ENCODE data around the gene PPFIA3.

Gene PPFIA3

DNA sequence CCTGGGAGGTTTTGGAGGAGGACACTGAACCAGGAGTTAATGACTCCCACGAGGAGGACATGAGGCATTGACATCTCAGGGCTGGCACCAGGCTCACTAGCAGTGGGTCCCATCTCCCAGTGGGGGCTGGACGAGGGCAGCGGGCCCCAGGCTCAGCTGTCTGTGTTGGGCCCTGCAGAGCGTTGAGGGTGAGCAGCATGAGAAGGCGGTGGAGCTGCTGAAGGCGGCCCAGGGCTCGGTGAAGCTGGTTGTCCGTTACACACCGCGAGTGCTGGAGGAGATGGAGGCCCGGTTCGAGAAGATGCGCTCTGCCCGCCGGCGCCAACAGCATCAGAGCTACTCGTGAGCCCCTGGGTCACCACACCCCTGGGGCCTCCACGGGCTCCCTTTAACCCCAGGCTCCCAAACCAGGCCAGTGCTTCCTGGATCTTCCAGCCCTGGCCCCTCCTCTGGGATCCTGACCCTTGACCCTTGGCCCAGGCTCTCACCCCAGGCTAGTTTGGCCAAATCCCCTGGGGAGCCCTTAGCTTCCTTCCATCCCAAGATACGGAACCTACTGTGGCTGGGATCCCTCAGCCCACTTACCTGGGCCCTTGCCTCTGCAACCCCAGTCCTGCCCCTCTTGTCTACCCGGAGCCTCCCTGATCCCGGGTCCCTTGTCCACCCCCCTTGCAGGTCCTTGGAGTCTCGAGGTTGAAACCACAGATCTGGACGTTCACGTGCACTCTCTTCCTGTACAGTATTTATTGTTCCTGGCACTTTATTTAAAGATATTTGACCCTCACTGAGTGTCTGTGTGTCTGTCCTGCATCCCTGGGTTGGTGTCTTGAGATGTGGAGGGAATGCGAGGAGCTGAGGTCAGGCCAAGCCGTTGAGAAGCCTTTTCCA lies 1.4 kb upstream of the PPFIA3 start:
- Histone ChIP-seq H3K14ac (ENCODE audit: low read length in 2 of 2) (no peak overlapping the region), H3K18ac (ENCODE audit: low read depth in 1 of 2, low read length in 2 of 2) (peak overlapping the region in 1 of 2 experiments; percentile 88), H4K8ac (ENCODE audit: low read length) (peak overlapping the region; percentile 14), H3K27ac (ENCODE audit: low read length, poor library complexity, severe bottlenecking) (peak overlapping the region; percentile 44), H2AFZ (ENCODE audit: low read depth, low read length) (peak overlapping the region; percentile 97), H2BK15ac (ENCODE audit: low read depth, poor library complexity, severe bottlenecking) (no peak overlapping the region), H2AK5ac (ENCODE audit: low read length, severe bottlenecking) (no peak overlapping the region), H3K4me3 (ENCODE audit: insufficient read depth in 1 of 2, low read depth in 1 of 2, low read length in 2 of 2) (peak overlapping the region; percentile 71 to 84), H3K9ac (ENCODE audit: low read length) (peak overlapping the region; percentile 90), H3K9me3 (ENCODE audit: control insufficient read depth, low read length) (no peaks in the 10 kb centered on the region), H3K79me1 (replicated peaks; ENCODE audit: low read length, poor library complexity, severe bottlenecking) (peaks cover 1% of the 10 kb centered on the region), H3K27me3 (ENCODE audit: control insufficient read depth in 1 of 2, insufficient read depth in 1 of 2, low read length in 2 of 2) (peaks cover 11 to 14% of the 10 kb centered on the region in 2 experiments), H4K91ac (ENCODE audit: low read length) (peak overlapping the region; percentile 37), H3K4me2 (ENCODE audit: low read length, poor library complexity, severe bottlenecking) (peak overlapping the region; percentile 85), H3K4ac (ENCODE audit: low read depth in 1 of 2, low read length in 2 of 2) (no peak overlapping the region), H2BK12ac (ENCODE audit: low read length in 2 of 2) (peak overlapping the region in 1 of 2 experiments; percentile 93), H3K4me1 (ENCODE audit: control insufficient read depth, insufficient read depth, low read depth, low read length) (peaks cover 32% of the 10 kb centered on the region), H3K23ac (ENCODE audit: low read length in 2 of 2) (no peak overlapping the region), H2BK5ac (ENCODE audit: low read depth, low read length, poor library complexity, severe bottlenecking) (no peak overlapping the region), H3K36me3 (ENCODE audit: control insufficient read depth in 1 of 2, insufficient read depth in 2 of 2, low read depth in 1 of 2, low read length in 2 of 2) (peaks cover 0 to 6% of the 10 kb centered on the region in 2 experiments), H2BK120ac (ENCODE audit: low read depth, low read length) (no peak overlapping the region)
- DNase-seq = no peak
- WGBS = 85% methylated on average over 24 of the region's 26 CpGs

DNA sequence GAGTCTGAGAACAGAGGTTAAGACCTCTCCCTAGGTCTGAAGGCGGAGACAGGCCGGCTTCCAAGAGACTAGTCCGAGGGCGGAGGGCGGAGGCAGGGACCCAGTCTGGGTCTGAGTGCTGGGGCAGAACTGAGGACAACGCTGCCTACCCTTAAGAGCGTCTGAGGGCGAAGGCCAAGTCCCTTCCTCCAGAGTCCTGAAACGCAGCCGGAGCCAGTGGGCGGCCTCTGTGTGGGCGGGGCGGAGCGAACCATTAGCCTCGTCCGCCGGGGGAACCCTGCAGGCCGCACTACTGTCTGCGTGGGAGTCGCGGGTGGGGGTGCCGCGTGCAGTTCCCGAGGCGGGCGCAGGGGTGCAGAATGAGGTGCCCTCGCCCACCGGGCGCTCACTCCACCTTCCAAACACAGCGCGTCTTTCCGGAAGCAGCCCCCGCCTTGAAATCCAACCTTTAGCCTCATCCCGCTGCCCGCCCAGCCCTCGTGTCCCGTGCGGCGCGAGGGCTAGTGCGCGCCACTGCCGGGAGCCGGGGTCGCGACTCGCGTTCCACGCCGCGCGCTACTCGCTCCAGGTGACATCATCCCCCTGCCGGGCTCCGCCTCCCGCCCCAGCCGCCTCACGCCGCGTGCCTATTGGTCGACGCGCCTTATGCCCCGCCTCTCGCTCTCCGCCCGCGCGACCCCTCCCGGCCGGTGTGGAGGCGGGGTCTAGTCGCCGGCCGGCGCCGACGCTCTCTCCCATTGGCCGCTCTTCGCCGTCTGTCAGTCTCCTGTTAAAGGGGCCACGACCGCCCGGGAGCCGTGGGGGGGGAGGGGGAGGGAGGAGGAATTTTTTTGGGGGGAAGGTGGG lies 556 bp upstream of the PPFIA3 start, which contains the start of gene C19orf73:
C19orf73 (minus strand) TSS at position 579 of the 846 bp plus-strand sequence; CDS start at position 458, 121 bp downstream.
- Histone ChIP-seq H2AFZ (ENCODE audit: low read depth, low read length) (peak within 1 kb of the TSS; percentile 97), H2BK5ac (ENCODE audit: low read depth, low read length, poor library complexity, severe bottlenecking) (peak within 1 kb of the TSS; percentile 46), H2BK12ac (ENCODE audit: low read length in 2 of 2) (peak within 1 kb of the TSS; percentile 52 to 93), H2AK5ac (ENCODE audit: low read length, severe bottlenecking) (no peak within 1 kb of the TSS), H3K4me2 (ENCODE audit: low read length, poor library complexity, severe bottlenecking) (peak within 1 kb of the TSS; percentile 97), H3K27me3 (ENCODE audit: control insufficient read depth in 1 of 2, insufficient read depth in 1 of 2, low read length in 2 of 2) (peaks cover 11 to 14% of the 10 kb centered on the region in 2 experiments), H3K27ac (ENCODE audit: low read length, poor library complexity, severe bottlenecking) (peak within 1 kb of the TSS; percentile 71), H4K91ac (ENCODE audit: low read length) (peak within 1 kb of the TSS; percentile 81), H3K4ac (ENCODE audit: low read depth in 1 of 2, low read length in 2 of 2) (peak within 1 kb of the TSS; percentile 83 to 94), H3K4me3 (ENCODE audit: insufficient read depth in 1 of 2, low read depth in 1 of 2, low read length in 2 of 2) (peak within 1 kb of the TSS; percentile 71 to 84), H3K9me3 (ENCODE audit: control insufficient read depth, low read length) (no peaks in the 10 kb centered on the region), H3K14ac (ENCODE audit: low read length in 2 of 2) (peak within 1 kb of the TSS in 1 of 2 experiments; percentile 68), H2BK120ac (ENCODE audit: low read depth, low read length) (peak within 1 kb of the TSS; percentile 52), H3K4me1 (ENCODE audit: control insufficient read depth, insufficient read depth, low read depth, low read length) (peaks cover 30% of the 10 kb centered on the region), H4K8ac (ENCODE audit: low read length) (peak within 1 kb of the TSS; percentile 85), H3K9ac (ENCODE audit: low read length) (peak within 1 kb of the TSS; percentile 90), H3K79me1 (replicated peaks; ENCODE audit: low read length, poor library complexity, severe bottlenecking) (peaks cover 1% of the 10 kb centered on the region), H2BK15ac (ENCODE audit: low read depth, poor library complexity, severe bottlenecking) (peak within 1 kb of the TSS; percentile 96), H3K23ac (ENCODE audit: low read length in 2 of 2) (no peak within 1 kb of the TSS), H3K18ac (ENCODE audit: low read depth in 1 of 2, low read length in 2 of 2) (peak within 1 kb of the TSS; percentile 88 to 98), H3K36me3 (ENCODE audit: control insufficient read depth in 1 of 2, insufficient read depth in 2 of 2, low read depth in 1 of 2, low read length in 2 of 2) (peaks cover 0 to 6% of the 10 kb centered on the region in 2 experiments)
- 1% methylated on average over 69 of the region's 85 CpGs for WGBS
- DNase-seq = peak; percentile 95

DNA sequence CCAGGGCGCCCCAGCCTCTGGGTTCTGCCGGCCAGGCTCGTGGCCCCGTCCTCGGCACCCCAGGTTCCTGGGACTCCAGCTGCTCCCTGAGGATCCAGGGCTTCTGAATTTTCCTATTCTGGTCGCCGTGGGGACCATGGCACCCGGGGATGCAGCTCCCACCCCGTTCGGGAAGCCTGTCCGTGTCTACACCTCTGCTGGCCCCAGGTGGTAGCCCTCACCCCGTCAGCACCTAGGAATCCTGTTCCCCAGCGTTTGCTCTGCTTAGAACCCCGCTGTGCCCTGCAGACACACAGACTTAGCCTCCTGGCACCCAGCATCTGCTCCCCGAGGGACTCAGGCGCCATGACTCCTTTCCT lies 960 bp downstream of the PPFIA3 start:
- 30% methylated on average over 16 of the region's 16 CpGs for WGBS
- no peak overlapping the region for H3K18ac ChIP-seq (ENCODE audit: low read depth in 1 of 2, low read length in 2 of 2)

More for the DNA sequence above, 960 bp downstream of the PPFIA3 start:
- H4K91ac ChIP-seq (ENCODE audit: low read length) = no peak overlapping the region
- H2BK120ac ChIP-seq (ENCODE audit: low read depth, low read length) = no peak overlapping the region
- H3K9ac ChIP-seq (ENCODE audit: low read length) = no peak overlapping the region
- no peak overlapping the region for H2BK12ac ChIP-seq (ENCODE audit: low read length in 2 of 2)
- H2AFZ ChIP-seq (ENCODE audit: low read depth, low read length) = no peak overlapping the region
- no peak overlapping the region for H2AK5ac ChIP-seq (ENCODE audit: low read length, severe bottlenecking)
- no peak for DNase-seq
- no peak overlapping the region for H4K8ac ChIP-seq (ENCODE audit: low read length)
- no peaks in the 10 kb centered on the region for H3K9me3 ChIP-seq (ENCODE audit: control insufficient read depth, low read length)
- H3K27me3 ChIP-seq (ENCODE audit: control insufficient read depth in 1 of 2, insufficient read depth in 1 of 2, low read length in 2 of 2) = peaks cover 12 to 19% of the 10 kb centered on the region in 2 experiments
- no peak overlapping the region for H3K4ac ChIP-seq (ENCODE audit: low read depth in 1 of 2, low read length in 2 of 2)
- H3K14ac ChIP-seq (ENCODE audit: low read length in 2 of 2) = no peak overlapping the region
- peaks cover 1% of the 10 kb centered on the region for H3K79me1 ChIP-seq (replicated peaks; ENCODE audit: low read length, poor library complexity, severe bottlenecking)
- no peak overlapping the region for H3K4me3 ChIP-seq (ENCODE audit: insufficient read depth in 1 of 2, low read depth in 1 of 2, low read length in 2 of 2)
- H3K4me2 ChIP-seq (ENCODE audit: low read length, poor library complexity, severe bottlenecking) = peak overlapping the region; percentile 97
- H2BK5ac ChIP-seq (ENCODE audit: low read depth, low read length, poor library complexity, severe bottlenecking) = no peak overlapping the region
- H3K36me3 ChIP-seq (ENCODE audit: control insufficient read depth in 1 of 2, insufficient read depth in 2 of 2, low read depth in 1 of 2, low read length in 2 of 2) = peaks cover 0 to 6% of the 10 kb centered on the region in 2 experiments
- H2BK15ac ChIP-seq (ENCODE audit: low read depth, poor library complexity, severe bottlenecking) = no peak overlapping the region
- peak overlapping the region in 1 of 2 experiments; percentile 50 for H3K23ac ChIP-seq (ENCODE audit: low read length in 2 of 2)
- H3K27ac ChIP-seq (ENCODE audit: low read length, poor library complexity, severe bottlenecking) = no peak overlapping the region
- H3K4me1 ChIP-seq (ENCODE audit: control insufficient read depth, insufficient read depth, low read depth, low read length) = peaks cover 24% of the 10 kb centered on the region
